WERI-Rb-1 (cell line): ENCODE measurements around the gene HNRNPR.

ENCODE experiments used
- DNase-seq: peaks from one replicate; pipeline ENCODE4 v3.0.0-alpha.2; 2020
- H3K27ac ChIP-seq: fragments of 250-450 bp; sonication (Bioruptor Pico); 2 replicates; pipeline ENCODE4 v1.5.1; 2020; ENCODE audit warnings: mild to moderate bottlenecking, moderate library complexity
- H3K27me3 ChIP-seq: fragments of 250-450 bp; sonication (Bioruptor Pico); 2 replicates; pipeline ENCODE4 v1.5.1; 2021; ENCODE audit warnings: mild to moderate bottlenecking, low read depth, moderate library complexity; ENCODE audit not compliant: insufficient read depth, severe bottlenecking
- H3K36me3 ChIP-seq: fragments of 250-450 bp; sonication (Bioruptor Pico); 2 replicates; pipeline ENCODE4 v1.5.1; 2020; ENCODE audit warnings: mild to moderate bottlenecking, moderate library complexity
- H3K4me3 ChIP-seq: 2 replicates; pipeline ENCODE4 v1.5.1; 2011; ENCODE audit warnings: low read depth, mild to moderate bottlenecking, control low read depth, low read length
- H3K9me3 ChIP-seq: fragments of 250-450 bp; sonication (Bioruptor Pico); 2 replicates; pipeline ENCODE4 v1.5.1; 2021; ENCODE audit warnings: mild to moderate bottlenecking, moderate library complexity; ENCODE audit not compliant: severe bottlenecking
- CTCF ChIP-seq: IDR thresholded peaks from 2 replicates; pipeline ENCODE4 v1.5.1; 2011; ENCODE audit warnings: low read depth, mild to moderate bottlenecking, control low read depth, inconsistent platforms, low read length

The HNRNPR gene

GRCh38 chr1:23341931-23342692, 2.0 kb downstream of the HNRNPR start:
- H3K27ac ChIP-seq = peak overlapping the region; percentile 100
- H3K27me3 ChIP-seq = no peaks in the 10 kb centered on the region
- H3K4me3 ChIP-seq = peak overlapping the region; percentile 99
- DNase-seq = no peak
- no peak for TF ChIP-seq CTCF
- H3K36me3 ChIP-seq = peaks cover 50% of the 10 kb centered on the region
- H3K9me3 ChIP-seq = no peaks in the 10 kb centered on the region

DNA sequence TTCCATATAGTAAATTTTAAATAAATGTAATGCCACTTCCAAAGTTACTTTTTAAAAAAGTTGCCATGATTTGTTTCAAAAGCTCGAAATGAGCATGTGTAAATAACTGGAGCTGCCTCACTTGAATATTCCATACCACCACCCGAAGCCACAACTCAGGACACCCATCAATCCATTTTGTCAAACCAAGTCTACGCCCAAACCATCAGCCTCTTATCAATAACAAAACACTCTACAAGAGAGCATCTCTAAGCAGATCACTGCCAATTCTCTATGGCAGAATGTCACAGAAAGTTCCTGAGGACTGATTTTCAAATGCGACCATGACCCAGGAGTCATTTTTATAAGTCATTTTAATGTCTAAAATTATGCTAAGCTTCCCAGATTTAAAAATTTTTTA, 4.5 kb downstream of the HNRNPR start:
- no peak for DNase-seq
- H3K36me3 ChIP-seq = peaks cover 73% of the 10 kb centered on the region
- no peaks in the 10 kb centered on the region for H3K27me3 ChIP-seq
- H3K27ac ChIP-seq = no peak overlapping the region
- no peak overlapping the region for H3K4me3 ChIP-seq
- no peaks in the 10 kb centered on the region for H3K9me3 ChIP-seq
- no peak for TF ChIP-seq CTCF

- no peak for TF ChIP-seq CTCF
- H3K36me3 ChIP-seq = peaks cover 85% of the 10 kb centered on the region
- no peak overlapping the region for H3K4me3 ChIP-seq
- no peak overlapping the region for H3K27ac ChIP-seq
- H3K27me3 ChIP-seq = no peaks in the 10 kb centered on the region
- no peak for DNase-seq
- no peaks in the 10 kb centered on the region for H3K9me3 ChIP-seq
Observed at GRCh38 chr1:23337869-23338268, 6.2 kb downstream of the HNRNPR start.

DNA sequence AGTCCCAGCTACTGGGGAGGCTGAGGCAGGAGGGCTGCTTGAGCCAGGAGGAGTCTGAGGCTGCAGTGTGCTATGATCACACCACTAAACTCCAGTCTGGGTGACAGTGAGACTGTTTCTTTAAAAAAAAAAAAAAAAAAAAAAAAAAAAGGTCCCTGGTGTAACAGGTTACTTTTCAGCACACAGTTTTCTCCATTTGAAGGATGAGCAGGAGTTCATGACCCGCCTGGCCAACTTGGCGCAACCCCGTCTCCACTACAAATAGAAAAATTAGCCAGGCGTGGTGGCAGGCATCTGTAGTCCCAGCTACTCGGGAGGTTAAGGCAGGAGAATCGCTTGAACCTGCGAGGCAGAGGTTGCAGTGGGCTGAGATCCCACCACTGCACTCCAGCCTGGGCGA, 12.4 kb downstream of the HNRNPR start:
- no peak for DNase-seq
- Histone ChIP-seq H3K9me3 (no peaks in the 10 kb centered on the region), H3K4me3 (no peak overlapping the region), H3K27me3 (no peaks in the 10 kb centered on the region), H3K27ac (no peak overlapping the region), H3K36me3 (peaks cover 98% of the 10 kb centered on the region)
- TF ChIP-seq CTCF = no peak

DNA sequence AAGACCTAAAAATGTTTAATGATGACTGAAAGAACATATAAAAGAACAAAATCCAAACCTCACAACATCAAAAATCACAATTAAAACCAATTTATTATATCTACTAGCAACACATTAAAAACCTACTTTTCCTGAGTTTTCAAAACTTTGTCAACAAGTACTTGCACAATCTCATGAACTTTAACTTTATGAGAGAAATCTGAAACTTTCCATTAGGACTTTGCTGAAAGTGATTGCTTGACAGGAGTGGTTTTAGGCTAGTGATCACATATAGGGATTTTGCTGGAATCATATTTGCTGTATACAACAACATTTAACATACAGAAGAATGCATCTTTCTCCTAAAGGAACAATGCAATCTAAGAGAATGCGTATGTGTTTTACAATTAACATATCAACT, 13.2 kb downstream of the HNRNPR start:
- Histone ChIP-seq H3K9me3 (no peaks in the 10 kb centered on the region), H3K27ac (no peak overlapping the region), H3K4me3 (no peak overlapping the region), H3K36me3 (peaks cover 98% of the 10 kb centered on the region), H3K27me3 (no peaks in the 10 kb centered on the region)
- no peak for DNase-seq
- TF ChIP-seq CTCF = no peak

DNA sequence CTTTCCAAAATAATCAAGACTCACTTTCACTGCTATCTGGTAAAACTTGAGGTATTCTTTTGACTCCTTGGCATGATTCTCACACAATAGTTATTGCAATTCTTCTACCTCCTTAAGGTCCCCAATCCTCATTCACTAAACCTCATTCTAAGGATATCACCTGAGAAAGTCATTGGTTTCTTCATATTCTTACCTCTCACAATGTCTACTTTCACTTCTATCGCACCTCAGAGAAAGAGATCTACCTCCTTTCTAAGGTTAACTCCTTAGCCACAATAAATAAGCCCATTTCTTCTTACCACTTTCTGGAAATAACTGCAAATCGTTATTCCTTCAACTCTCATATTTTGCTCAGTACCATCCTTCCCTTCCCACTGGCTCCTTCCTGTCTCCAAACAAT, 18.7 kb downstream of the HNRNPR start:
- H3K36me3 ChIP-seq = peaks cover 96% of the 10 kb centered on the region
- no peaks in the 10 kb centered on the region for H3K27me3 ChIP-seq
- H3K4me3 ChIP-seq = no peak overlapping the region
- no peak overlapping the region for H3K27ac ChIP-seq
- TF ChIP-seq CTCF = no peak
- DNase-seq = no peak
- no peaks in the 10 kb centered on the region for H3K9me3 ChIP-seq
